Liver (tissue), 3 donors: ENCODE results near the gene GIMAP5.

Experiments
- CTCF ChIP-seq: fragments of 150-350 bp; IDR thresholded peaks from 2 replicates; pipeline ENCODE4 v1.5.1; 2017; ENCODE audit warnings: improper control_type of control experiment, low read depth, low read length; ENCODE audit not compliant: missing input control
- RAD21 ChIP-seq, 2 donors: IDR thresholded peaks; 2 replicates each; pipeline ENCODE4 v1.6.1; 2016; ENCODE audit warnings: antibody characterized with exemption in 2 of 2, mild to moderate bottlenecking in 2 of 2
- TAF1 ChIP-seq: conservative IDR thresholded peaks from 2 replicates; pipeline ENCODE4 v1.6.1; 2016; ENCODE audit warnings: antibody characterized with exemption, mild to moderate bottlenecking
- YY1 ChIP-seq: IDR thresholded peaks from 2 replicates; pipeline ENCODE4 v1.6.1; 2016; ENCODE audit warnings: antibody characterized with exemption, mild to moderate bottlenecking
- donor health status: healthy.
- donor health status: healthy.

GRCh38 chr7:150727381-150727780 lies 9.8 kb upstream of the GIMAP5 start:
- TF ChIP-seq TAF1 (no peak), CTCF (no peak), RAD21 (IDR thresholded peaks at IDR 0.05) (peak; percentile 62 to 67), YY1 (peak; percentile 92)
